Lower lobe of right lung (tissue), 2 donors: Measurements from ENCODE around the gene EMP3. TPM values are rescaled to one million over a fixed set of nuclear protein-coding genes. Genes with fewer than 3 reads are reported as not detected.

Source experiments
- ATAC-seq, 2 donors: fragments of 200-7000 bp; cut with Tn5 transposase; one replicate each; pipeline ENCODE4 v1.9.1; 2020 to 2022; ENCODE audit warnings: mild to moderate bottlenecking in 2 of 2, moderate library complexity in 2 of 2
- DNase-seq: peaks from one replicate; pipeline ENCODE4 v3.0.0-alpha.2; 2020
- H3K27ac ChIP-seq: fragments of 200-600 bp; one replicate; pipeline ENCODE4 v1.8.0; 2022
- H3K27me3 ChIP-seq: fragments of 200-600 bp; one replicate; pipeline ENCODE4 v1.8.0; 2022; ENCODE audit warnings: low read depth
- H3K36me3 ChIP-seq: fragments of 200-600 bp; one replicate; pipeline ENCODE4 v1.8.0; 2022; ENCODE audit warnings: mild to moderate bottlenecking
- H3K4me1 ChIP-seq: fragments of 200-600 bp; one replicate; pipeline ENCODE4 v1.8.0; 2022
- H3K4me3 ChIP-seq: fragments of 200-600 bp; one replicate; pipeline ENCODE4 v1.8.0; 2022; ENCODE audit warnings: mild to moderate bottlenecking
- H3K9me3 ChIP-seq: fragments of 200-600 bp; one replicate; pipeline ENCODE4 v1.8.0; 2022
- intact Hi-C: fragments of 100-400 bp; cut with DNase I; formaldehyde crosslinking; loops from one replicate; pipeline ENCODE4 v1.11.0; 2022
- total RNA-seq: library from RNA; stranded (reverse); fragmentation: NEBNext Ultra II Directional; extraction: Animal tissue kit (Norgen Biotek cat#: 25700); gene quantifications from one replicate; pipeline ENCODE4 v1.2.1, GENCODE V29; 2021
- TF ChIP-seq, protein P1 (sequence below): fragments of 200-600 bp; IDR thresholded peaks from one replicate; pipeline ENCODE4 v1.8.0; 2022; ENCODE audit warnings: antibody characterized with exemption, mild to moderate bottlenecking
- donor health status: DM: no; HTN: yes; CAD: no; lungs with severe emphysema.

Gene EMP3
- total RNA-seq, 1 donor from 2014 or later, result 123 TPM

DNA sequence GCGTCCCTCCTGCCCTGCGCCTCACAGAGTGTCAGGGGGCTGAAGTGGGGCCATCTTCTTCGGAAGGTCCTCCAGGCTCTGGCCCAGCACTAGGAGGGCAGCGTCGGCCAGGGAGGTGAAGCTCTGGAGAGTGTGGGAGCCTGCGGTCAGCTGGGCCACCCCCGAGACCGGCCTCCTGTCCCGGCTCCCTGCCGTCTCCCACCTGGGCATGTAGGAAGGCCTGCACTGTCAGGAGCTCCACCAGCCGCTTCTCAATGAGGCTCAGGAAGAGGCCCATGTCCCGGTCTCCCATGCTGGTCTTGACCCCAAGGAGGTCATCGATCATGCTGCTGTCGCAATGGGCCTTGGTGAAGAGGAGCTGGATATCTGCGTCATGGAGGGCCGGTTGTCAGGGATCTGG, 27.4 kb upstream of the EMP3 start:
- Histone ChIP-seq H3K36me3 (no peaks in the 10 kb centered on the region), H3K27ac (no peak overlapping the region), H3K4me1 (no peaks in the 10 kb centered on the region), H3K4me3 (no peak overlapping the region), H3K27me3 (no peaks in the 10 kb centered on the region), H3K9me3 (no peaks in the 10 kb centered on the region)
- intact Hi-C loops, result no loop called here
- DNase-seq, result no peak
- TF ChIP-seq, protein P1, sequence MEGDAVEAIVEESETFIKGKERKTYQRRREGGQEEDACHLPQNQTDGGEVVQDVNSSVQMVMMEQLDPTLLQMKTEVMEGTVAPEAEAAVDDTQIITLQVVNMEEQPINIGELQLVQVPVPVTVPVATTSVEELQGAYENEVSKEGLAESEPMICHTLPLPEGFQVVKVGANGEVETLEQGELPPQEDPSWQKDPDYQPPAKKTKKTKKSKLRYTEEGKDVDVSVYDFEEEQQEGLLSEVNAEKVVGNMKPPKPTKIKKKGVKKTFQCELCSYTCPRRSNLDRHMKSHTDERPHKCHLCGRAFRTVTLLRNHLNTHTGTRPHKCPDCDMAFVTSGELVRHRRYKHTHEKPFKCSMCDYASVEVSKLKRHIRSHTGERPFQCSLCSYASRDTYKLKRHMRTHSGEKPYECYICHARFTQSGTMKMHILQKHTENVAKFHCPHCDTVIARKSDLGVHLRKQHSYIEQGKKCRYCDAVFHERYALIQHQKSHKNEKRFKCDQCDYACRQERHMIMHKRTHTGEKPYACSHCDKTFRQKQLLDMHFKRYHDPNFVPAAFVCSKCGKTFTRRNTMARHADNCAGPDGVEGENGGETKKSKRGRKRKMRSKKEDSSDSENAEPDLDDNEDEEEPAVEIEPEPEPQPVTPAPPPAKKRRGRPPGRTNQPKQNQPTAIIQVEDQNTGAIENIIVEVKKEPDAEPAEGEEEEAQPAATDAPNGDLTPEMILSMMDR, result no peak
- peak in 1 of 2 donors; percentile 14 for ATAC-seq

DNA sequence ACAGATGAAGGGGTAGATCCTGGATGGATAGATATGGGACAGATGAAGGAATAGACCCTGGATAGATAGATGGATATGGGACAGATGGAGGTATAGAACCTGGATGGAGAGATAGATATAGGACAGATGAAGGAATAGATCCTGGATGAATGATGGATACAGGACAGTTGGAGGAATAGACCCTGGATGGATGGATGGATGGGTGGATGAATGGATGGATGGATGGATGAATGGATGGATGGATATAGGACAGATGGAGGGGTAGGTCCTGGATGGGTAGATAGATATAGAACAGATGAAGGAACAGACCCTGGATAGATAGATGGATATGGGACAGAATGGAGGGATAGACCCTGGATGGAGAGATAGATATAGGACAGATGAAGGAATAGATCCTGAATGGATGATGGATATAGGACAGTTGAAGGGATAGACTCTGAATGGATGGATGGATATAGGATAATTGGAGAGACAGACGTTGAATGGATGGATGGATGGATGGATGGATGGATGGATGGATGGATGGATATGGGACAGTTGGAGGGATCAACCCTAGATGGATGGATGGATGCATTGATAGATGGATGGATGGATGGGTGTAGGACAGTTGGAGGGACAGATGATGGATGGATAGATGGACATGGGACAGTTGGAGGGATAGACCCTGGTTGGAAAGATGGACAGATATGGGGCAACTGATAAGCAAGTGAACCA, 23.3 kb upstream of the EMP3 start:
- H3K27me3 ChIP-seq, result no peaks in the 10 kb centered on the region
- no peaks in the 10 kb centered on the region for H3K36me3 ChIP-seq
- no peaks in the 10 kb centered on the region for H3K4me1 ChIP-seq
- no peak overlapping the region for H3K27ac ChIP-seq
- no peaks in the 10 kb centered on the region for H3K9me3 ChIP-seq
- no peak for DNase-seq
- TF ChIP-seq, protein P1, result no peak
- H3K4me3 ChIP-seq, result no peak overlapping the region
- no peak for ATAC-seq
- intact Hi-C loops, result no loop called here

DNA sequence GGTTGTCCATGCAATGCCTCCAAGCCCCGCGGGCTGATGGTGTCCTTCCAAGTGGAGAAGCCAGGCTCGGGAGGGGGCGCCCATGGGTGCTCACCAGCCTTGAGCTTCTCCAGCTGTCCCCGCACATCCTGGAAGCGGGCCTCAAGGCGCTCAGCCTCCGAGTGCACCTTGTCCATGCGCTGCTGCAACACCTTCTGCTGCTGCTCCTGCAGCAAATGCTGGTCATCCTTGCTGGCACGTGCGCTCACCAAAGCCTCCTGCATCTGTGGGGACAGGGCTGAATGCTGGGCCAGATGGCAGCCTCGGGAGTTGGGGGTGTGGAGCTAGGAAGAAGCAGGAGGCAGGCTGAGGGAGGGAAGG, 22.8 kb upstream of the EMP3 start:
- Histone ChIP-seq H3K9me3 (no peaks in the 10 kb centered on the region), H3K4me3 (no peak overlapping the region), H3K27me3 (no peaks in the 10 kb centered on the region), H3K4me1 (no peaks in the 10 kb centered on the region), H3K27ac (no peak overlapping the region), H3K36me3 (no peaks in the 10 kb centered on the region)
- intact Hi-C loops, result no loop called here
- ATAC-seq, result no peak
- TF ChIP-seq, protein P1, result no peak
- no peak for DNase-seq

DNA sequence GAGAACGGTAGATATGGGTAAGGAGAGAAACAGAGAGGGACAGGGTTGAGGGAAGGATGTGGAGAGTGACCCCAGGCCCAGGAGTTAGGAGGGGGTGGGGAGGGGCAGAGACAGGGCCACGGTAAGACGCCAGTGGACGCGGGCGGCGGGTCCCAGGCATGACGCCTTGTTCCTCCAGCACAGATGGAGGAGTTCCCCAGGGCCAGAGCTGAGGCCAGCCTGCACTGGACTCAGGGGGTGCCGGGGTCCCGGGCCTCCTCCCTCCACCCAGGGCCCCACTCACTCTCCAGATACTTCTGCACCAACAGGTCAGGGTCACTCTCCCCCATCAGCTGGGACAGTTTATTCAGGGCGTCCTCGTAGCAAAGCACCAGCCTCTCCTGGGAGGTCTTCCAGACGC, 22.0 kb upstream of the EMP3 start:
- peak in 1 of 2 donors; percentile 25 for ATAC-seq

DNA sequence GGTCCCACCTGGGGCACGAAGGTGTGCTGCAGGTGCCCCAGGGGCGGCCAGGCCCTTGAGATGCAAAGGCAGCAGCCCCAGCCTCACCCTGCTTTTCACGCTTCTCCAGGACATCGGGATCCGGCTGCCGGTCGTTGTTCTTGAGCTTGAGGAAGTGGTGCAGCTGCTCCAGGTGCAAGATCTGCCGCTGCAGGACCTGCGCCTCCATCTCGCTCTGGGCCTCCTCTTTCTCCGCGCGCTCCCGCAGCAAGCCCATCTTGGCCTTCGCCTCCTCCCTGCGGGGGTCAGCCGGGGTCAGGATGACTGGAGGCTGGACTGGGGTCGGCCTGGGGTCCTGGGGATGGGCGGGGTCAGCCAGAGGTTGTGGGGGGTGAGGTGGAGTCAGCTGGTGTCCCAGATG, 21.5 kb upstream of the EMP3 start:
- intact Hi-C loops, result no loop called here
- no peak for DNase-seq
- TF ChIP-seq, protein P1, result no peak
- H3K27ac ChIP-seq, result no peak overlapping the region
- H3K4me1 ChIP-seq, result no peaks in the 10 kb centered on the region
- H3K4me3 ChIP-seq, result no peak overlapping the region
- no peaks in the 10 kb centered on the region for H3K27me3 ChIP-seq
- no peaks in the 10 kb centered on the region for H3K36me3 ChIP-seq
- peak in 1 of 2 donors; percentile 20 for ATAC-seq
- H3K9me3 ChIP-seq, result no peaks in the 10 kb centered on the region

More for the DNA sequence above, 22.0 kb upstream of the EMP3 start:
- Histone ChIP-seq H3K27me3 (no peaks in the 10 kb centered on the region), H3K4me1 (no peaks in the 10 kb centered on the region), H3K36me3 (no peaks in the 10 kb centered on the region), H3K27ac (no peak overlapping the region), H3K9me3 (no peaks in the 10 kb centered on the region), H3K4me3 (no peak overlapping the region)
- TF ChIP-seq, protein P1, result no peak
- intact Hi-C loops, result no loop called here
- DNase-seq, result no peak
